HG03097 (cell line): ENCODE measurements around the gene CADPS.
"Not testable (repeated sequence)": the region's sequence is repeated elsewhere in the genome, so short reads cannot be mapped to it uniquely, and the experiment has no call there.

Source experiments
- ATAC-seq: cut with Tn5 transposase; IDR thresholded peaks from one replicate; pipeline ENCODE4 v1.9.1; 2021; ENCODE audit not compliant: unreplicated experiment, low FRiP score

Gene CADPS

DNA sequence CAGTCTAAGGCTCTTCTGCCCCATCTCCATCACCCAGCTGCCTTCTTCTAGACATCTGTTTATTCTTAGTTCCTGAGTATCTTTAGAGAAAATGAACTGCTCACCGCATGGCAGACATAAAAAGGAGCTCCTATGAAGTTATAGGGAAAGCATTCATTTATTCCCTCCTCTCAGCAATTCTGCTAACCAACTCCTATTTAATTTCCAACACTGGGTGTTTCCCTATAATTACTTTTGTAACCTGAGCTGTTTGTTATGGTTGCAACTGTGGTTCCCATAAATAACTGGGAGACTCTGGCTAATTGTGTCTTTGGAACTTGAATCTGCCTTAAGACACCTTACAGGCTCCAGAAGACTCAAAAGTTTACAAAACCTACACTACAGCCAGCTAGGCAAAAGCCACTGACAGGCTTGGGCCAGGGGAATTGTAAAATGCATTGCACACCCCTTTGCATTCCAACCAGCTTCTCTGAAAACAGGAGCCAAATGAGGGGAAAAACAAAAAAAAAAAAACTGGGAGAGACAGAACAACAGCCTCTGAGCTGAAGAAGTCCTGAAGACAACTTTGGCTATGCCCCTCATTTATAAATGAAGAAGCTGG is 270.4 kb downstream of the CADPS start:
- no peak for ATAC-seq

DNA sequence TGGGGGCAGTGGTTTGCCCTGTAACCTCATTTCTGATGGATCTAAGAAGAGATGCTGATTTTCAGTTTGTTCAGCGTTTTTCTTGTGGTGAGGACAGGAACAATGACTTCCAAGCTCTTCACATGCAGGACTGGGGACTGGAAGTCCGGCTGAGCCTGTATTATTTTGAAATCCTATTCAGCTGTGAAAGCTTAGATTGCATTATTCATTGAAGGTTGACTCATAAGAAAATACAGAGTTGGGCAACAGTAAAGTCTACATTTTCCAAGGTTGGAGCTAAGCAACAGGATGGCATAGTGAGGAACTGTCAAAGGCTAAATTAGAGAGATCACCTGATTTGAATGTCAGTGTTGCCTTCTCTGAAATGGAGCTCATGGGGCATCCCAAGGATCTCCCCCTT is 270.9 kb downstream of the CADPS start:
- no peak for ATAC-seq

DNA sequence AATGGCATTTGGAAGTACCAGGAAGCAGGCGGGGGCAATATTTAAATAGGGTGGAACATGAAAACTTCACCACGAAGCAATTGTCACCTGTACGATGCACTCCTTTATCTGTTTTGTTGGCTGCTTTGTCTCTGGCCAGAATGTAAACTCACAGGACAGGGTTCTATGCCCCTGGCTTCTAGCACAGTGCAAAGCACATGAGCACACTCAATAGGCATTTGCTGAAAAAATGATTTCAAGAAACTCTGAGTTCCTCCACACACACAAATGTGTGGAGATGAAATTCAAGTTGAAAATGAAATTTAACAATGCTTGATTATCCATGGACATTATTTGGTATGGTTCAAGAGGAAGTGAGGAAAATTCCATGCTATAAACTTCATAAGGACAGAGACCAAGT is 272.2 kb downstream of the CADPS start:
- no peak for ATAC-seq

DNA sequence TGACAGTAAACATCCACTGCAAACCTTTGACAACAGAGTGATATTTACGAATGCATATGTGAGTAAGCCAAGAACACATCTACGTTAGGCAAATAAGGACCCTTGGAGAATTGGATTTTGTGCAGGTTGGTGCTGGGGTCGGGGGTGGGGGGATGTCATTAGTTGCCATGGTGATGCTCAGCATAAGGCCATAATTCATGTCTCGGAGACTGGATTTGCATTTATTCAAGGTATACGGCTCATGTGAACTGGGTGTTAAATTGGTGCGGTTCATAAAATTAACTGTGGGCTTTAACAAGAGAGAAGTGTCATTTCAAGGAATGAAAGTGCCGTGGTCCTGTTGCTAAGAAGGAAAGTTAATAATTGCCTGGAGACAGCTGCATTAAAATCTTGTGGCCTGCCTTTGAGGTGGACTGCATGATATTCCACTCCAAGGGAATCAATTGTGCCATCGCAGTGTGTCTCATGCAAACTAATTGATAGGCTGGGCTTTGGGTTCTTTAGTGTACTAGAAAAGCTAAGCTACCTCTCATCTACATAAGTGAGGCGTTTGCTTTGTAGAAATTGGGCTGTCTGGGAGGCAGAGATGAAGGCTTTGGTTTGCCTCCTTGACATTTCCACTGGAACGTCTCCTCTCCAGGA is 273.0 kb downstream of the CADPS start:
- ATAC-seq = no peak

DNA sequence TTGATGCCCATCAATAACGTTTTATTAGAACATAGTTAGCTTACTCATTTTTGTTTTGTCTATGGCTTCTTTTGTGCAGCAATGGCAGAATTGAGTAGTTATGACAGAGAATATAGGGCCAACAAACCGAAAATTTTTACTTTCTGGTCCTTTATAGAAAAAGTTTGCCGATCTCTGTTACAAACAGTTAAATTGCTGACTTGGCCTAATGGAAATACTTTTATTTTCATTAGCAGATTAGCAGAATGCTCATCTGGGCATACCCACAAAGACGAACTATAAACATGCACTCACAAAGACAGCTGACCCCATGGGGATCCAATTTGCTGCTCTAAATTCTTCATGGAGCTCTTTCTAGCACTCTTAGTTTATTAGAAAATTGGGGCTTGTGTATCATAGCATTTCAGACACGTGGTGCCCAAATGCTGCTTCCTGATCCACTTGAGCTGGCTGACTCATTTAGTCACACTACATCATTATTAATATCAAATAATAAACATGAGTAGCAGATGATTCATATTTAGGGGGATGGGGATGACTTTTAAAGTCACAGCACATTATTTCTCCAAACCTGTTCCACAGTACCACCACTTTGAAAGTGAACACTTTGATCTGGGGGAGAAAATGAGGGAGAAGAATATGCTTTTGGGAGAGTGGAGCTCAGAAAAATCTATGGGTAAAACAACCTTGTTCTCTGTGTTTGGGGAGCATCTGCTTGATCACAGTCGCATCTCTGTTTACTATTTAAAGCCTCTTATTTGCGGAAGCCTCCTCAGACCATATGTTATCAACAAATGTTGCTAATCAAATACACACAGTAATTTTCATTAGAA is 273.8 kb downstream of the CADPS start:
- no peak for ATAC-seq

DNA sequence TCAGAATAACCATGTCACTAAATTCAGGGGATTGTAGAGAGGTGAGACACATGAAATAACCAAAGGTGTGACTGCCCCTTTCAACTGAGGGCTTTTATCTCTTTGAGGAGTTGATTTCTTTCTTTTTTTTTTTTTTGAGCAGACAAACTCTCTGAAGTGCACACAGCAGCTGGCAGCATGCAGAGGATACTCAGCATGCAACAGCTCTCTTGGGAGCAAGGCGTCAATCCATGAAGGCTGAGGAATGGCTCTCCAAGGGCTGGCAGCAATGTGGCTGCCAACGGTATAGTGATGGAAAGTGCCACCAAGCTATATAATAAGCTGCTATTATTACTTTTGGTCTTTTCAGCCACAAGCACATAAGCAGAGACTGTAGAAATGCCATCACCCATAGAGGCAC is 275.2 kb downstream of the CADPS start:
- ATAC-seq = no peak

DNA sequence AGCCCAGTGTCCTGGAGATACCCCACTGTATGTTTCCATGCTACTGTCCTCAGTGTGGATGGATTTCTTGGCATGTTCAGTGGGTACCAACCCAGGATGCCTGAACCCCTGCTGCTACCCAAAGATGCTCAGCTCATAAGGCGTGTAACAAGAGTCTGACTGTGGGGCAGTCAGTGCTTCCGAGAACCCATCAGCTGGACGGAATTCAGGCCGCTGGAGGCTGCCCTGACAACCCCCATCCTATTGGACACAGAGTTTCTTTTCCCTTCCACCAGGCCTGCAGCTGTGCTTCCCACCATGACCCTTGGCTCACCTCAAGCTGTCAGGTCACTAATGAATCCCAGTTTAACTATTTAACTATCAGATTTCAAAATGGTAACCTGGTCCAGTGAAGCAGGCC is 277.7 kb downstream of the CADPS start:
- ATAC-seq = no peak

DNA sequence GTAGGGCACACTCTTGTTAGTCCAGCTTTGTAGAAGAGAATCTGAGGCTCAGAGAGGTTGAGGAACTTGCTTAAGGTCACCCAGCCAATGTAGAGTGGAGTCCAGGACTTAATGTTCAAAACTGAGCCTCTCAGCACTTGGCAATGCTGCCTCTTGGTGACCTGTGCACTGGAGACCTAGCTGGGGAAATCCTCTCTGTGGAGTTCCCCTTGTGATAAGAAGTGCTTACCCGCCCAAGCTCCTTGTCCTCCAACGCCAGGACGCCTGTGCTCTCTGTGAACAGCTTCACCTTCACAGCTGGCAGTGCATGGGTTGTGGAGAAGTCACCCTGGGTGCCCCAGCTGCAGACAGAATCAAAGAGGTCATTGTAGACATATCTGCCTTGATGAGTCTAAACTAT is 282.8 kb downstream of the CADPS start:
- no peak for ATAC-seq

DNA sequence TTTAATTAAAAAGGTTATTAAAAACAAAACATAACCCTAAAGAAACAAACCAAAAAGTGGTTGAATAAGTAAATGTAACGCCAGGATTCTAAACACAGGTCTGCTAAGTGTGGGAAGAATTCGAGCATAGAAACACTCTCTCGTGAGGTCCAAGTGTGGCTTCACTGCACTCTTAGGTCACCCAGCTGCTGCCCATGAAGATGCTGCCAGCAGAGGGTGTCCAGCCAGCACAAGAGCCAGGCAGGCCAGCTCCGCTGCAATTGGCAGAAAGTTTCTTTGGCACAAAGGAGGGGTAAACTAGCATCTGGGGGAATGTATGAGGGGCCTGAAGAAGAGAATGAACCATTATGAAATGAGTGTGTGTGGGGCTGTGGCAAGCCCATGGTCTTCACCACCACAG is 286.1 kb downstream of the CADPS start:
- ATAC-seq = no peak

DNA sequence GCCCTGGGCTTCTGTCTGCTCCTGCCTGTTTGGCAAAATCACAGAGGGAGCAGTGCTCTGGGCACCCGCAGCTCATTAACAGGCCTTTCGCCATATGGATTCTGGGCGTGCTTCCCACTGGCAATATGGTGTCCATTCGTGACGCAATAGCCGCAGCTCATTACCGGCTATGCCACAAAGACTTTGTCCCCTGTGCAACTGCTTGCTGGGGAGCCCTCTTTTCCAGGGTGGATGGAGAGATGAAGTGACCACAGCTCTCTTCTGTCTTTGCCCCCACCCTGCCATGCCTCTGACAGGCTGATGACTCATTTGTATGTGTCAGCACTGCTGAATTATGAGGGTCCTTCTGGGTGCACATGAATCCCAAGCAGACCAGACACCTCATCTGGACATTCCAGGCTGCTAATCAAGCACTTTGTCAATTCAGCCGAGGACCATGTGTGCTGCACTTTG is 287.6 kb downstream of the CADPS start:
- no peak for ATAC-seq

DNA sequence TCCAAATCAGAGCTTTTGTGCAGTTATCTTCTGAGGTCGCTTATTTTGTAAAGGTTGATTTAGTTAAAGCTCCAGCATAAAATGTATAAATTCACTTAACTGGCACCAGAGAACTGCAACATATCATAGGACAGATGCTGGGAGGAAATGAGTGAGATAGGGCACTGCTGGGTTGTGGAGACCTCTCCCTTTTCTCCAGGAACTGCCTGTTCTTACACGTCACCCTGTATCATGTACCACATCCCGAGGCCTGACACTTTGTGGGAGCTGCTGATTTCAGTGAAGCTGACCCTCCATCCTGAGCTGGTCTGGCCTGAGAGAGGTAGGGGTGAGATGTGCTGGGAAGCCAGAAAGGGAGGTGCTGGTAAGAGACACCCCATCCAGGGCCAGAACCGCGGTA is 288.0 kb downstream of the CADPS start:
- ATAC-seq = no peak

DNA sequence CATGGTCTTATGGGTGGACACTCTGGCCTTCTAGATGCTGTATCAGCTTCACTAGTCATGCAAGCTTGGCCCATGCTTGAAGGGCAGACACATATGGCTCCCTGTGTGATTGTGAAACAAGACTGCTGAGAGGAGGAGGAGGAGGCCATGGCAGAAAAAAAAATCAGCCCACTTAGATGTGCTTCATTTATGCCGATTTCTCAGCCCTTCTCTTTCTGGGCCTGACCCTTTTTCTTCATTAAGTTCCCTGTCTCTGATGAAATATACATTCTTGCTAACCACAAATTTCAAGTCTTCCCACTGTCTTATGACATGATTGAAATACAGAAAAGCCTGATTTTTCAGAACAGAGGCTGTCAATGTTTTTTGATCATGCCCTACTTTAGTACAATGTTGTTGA is 288.9 kb downstream of the CADPS start:
- ATAC-seq = no peak

DNA sequence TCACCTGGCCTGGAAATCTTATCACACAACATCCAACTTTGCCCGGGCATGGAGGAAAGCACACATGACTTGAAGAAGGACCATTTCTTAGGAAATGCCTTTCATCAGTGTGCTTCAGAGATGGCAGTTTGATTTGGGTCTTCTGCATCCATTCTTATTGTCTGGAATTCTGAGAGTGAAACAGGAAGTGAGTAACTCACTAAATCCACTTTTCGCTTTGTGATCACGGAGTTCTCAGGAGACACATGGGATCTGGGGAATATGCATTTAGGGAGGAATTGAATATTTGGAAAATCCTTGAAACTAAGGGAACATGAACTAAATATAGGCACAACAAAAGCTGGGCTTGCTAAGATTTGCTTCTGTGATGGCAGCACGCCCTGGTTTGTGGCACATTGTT is 289.4 kb downstream of the CADPS start:
- ATAC-seq = no peak

DNA sequence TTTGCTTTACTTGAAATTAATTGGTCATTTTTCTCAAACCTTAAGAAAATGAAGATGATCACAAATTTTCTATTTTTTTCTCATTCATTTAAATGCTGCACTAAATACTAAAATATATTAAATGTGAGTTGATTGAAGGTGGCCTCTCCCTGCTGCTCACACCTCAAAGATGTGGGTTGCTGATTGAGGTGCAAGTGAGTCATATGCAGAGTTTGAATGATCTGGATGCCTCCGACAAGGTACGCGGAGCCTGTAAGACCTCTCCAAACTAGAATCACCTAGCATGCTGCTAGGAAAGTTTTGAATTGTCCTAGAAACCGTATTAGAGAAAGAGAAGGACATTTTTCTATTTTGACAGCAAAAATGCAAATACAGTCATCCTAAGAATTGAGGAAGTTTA is 290.6 kb downstream of the CADPS start:
- ATAC-seq = no peak

DNA sequence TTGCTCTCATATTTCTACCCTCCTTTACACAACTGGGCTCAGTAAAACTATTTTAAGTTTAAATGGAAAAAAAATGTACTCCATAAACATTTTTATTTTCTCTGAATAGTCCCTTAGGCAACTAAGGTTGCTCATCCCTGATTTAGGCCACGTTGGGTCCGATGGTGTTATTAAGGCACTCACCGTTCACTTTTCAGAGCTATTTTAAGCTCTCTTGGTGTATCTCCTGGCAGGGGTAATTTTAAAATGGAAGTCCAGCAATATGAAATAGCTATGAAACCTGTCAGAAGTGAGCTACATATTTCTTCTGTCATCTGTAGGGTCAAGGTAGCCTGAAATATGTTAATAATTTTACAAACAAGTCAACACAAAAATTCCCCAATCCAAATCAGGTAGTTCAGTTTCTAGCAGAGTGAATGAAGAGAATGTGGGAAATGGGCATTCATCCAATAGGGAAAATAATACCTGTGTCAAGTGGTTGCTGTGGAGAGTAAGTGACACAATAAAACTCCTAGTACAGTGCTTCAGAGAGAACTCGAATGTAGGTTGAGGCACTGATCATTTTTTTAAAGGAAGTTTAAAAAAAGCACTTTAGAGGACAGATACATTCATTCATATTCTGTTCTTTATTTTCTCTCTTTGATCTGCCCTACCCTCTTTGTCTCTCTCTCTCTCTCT is 292.6 kb downstream of the CADPS start:
- no peak for ATAC-seq

DNA sequence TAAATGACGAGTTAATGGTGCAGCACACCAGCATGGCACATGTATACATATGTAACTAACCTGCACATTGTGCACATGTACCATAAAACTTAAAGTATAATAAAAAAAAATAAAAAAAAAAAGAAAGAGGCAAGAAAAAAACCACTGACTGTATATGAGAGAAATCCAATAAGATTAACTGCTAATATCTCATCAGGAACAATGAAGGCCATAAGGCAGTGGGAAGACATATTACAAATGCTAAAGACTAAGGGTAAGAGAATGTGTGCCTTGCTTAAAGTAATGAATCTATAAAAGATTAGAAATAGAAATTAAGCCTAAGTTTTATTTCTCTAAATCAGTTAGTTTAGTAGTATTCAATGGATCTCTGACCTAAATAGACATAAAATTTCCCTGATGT is 294.7 kb downstream of the CADPS start:
- not testable (repeated sequence) for ATAC-seq

DNA sequence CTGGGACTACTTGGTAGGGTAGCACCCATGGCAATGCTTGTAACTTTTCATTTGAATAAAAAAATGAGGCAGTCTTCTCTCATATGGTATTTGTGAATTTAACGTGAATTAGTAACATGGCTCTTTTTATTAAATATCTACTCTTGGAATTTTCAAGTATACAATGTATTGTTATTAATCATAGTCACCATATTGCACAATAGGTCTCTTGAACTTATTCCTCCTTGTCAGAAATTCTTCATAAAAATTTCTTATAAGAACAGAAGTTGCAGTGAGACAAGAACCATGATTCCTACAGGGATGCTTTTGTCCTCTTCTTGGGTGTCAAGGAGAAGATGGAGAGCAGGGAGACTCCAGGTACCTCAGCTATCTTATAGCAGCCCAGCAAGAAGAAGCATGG is 298.1 kb downstream of the CADPS start:
- ATAC-seq = no peak

DNA sequence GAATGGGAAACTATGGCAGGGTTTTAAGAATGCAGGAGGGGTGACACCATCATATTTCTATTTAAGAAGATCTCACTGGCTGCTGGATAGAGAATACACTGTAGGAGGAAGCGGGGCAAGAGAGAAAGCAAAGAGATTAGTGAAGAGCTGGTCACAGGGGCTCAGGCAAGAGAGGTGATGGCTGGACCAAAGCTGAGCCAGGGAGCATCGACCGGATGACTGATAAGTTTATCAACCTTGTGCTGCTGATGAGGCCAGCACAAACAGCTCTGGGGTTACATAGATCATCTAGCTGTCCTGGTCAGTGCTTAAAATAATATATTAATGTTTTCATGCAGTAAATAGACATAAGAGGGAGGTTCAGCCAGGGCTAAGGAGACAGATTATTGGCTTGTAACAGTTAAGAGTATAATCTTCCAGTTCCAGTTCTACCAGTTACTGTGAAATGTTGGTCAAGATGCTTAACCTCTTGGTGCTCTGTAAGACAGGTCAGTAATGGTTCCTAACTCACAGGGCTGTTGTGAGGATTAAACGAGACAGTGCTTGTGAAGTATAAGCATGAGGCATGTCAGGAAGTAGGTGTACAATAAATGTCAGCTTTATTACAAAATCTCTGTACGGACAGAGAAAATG is 300.8 kb downstream of the CADPS start:
- ATAC-seq = no peak

DNA sequence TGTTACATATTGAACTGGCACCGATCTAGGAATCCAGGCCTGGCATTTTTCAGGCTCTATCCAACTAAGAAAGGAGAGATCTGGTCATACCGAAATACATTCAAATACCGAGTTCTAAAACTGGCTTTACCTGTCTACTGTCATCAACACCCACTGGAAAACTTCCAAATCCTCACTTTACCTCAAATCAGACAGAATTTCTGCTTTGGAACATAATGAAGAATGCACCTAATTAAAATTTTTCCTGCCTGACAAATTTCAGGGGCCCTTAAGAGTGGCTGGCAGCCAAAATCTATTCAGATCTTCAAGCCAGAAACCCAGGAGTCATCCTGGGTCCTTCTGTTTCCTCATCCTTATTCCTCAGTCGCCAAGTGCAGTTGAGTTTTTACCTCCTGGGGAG is 303.3 kb downstream of the CADPS start:
- no peak for ATAC-seq

DNA sequence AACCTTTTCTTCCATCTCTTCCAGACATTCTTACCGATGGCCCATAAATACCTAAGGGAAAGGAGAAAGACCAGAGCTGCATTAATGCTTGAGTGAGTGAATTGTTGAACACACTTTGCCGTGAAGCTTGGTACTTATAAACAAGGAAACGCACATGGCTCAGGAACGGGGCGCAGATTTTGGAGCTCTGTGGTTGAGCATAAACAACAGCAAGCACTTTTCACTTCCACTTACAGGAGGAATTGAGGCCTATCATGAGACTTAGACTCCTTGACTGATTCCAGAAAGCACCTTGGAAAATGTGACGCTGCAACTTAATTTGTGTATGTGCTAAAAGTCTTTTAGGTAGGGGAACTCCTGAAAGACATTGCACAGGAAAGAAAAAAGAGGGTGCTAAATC is 304.3 kb downstream of the CADPS start:
- no peak for ATAC-seq

DNA sequence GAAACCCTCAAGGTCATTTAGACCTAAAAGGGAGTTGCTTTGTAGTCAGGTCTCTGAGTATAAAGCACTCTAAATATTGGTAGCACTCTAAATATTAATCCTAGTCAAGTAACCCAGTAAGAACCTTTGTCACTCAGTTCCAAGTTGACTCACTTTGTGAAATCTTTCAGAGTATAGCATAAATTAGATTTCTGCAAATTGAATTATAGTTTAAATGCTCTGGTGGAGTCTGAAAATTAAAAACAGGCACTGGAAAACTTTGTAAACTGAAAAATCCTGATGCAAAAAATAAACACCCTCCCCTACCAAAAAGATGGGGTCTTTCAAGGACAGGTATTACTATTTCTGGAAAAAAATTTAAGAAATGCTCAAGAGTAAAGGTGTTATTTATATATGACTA is 305.6 kb downstream of the CADPS start:
- no peak for ATAC-seq
